ENCODE results near the gene RILPL1.
"Not testable (repeated sequence)": the region's sequence is repeated elsewhere in the genome, so short reads cannot be mapped to it uniquely, and the experiment has no call there.

The RILPL1 gene

DNA sequence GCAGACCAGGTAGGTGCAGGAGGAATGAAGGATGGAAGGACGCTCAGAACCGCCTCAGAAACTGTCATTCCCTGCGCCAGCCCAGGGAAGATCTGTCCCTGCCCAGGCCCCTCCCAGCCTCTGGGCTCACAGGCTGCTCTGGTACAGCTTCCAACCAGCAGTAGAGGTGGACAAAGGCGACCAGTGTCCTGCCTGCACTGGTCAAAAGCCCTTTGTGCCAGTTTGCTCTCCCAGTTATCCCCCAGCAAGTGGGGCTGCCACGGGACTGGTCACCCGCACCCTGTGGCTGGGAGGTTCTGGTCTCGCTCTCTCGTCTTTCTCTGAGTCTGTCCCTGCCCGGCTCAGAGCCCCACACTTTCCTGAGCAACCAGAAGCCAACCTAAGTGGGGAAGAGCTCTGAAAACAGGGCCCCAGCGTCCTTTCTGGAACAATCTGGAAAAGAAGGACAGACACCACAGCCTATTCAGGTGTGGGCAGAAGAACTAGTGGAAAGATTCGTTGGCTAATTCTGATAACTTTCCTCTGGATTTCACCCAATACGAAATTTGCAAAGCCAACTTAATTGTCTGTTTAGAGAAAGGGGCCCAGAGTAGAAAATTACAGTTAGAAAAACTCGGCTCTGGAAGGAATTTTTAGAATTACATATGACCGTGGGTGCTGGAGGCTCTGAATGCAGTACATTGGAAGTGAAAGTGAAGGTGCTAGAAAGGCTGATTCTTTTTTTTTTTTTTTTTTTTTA lies 53.9 kb downstream of the RILPL1 start:
- Mint-ChIP-seq H3K36me3 (ENCODE audit: low read depth) (peaks cover 62% of the 10 kb centered on the region), H3K27ac (no peak overlapping the region), H3K27me3 (peaks cover 13% of the 10 kb centered on the region), H3K4me1 (ENCODE audit: low read depth) (peaks cover 26% of the 10 kb centered on the region), H3K4me3 (no peak overlapping the region), H3K9me3 (no peaks in the 10 kb centered on the region)
- intact Hi-C loops (cut with micrococcal nuclease), result no loop called here

DNA sequence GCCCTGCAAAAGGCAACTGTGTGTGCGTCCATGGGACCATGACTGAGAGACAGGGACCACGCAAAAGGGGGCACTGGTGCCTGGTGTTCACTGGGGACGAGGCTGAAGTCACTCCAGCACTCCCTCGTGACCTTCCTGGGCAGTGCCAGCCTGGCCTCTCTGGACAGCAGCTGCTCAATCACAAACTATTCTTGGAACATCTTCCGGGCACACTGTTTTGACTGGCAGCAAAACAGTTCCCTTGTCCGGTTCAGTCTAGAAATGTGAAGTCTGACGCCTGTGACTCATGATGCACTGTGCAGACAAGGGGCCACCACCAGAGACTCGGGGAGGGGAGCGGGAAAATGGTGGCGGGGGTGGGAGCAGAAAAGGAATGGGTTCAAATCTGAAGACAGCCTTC lies 54.8 kb downstream of the RILPL1 start:
- H3K27ac Mint-ChIP-seq, result no peak overlapping the region
- intact Hi-C loops (cut with micrococcal nuclease), result no loop called here
- peaks cover 4% of the 10 kb centered on the region for H3K27me3 Mint-ChIP-seq
- no peaks in the 10 kb centered on the region for H3K9me3 Mint-ChIP-seq
- H3K4me3 Mint-ChIP-seq, result no peak overlapping the region
- H3K4me1 Mint-ChIP-seq (ENCODE audit: low read depth), result peaks cover 18% of the 10 kb centered on the region
- H3K36me3 Mint-ChIP-seq (ENCODE audit: low read depth), result peaks cover 60% of the 10 kb centered on the region

DNA sequence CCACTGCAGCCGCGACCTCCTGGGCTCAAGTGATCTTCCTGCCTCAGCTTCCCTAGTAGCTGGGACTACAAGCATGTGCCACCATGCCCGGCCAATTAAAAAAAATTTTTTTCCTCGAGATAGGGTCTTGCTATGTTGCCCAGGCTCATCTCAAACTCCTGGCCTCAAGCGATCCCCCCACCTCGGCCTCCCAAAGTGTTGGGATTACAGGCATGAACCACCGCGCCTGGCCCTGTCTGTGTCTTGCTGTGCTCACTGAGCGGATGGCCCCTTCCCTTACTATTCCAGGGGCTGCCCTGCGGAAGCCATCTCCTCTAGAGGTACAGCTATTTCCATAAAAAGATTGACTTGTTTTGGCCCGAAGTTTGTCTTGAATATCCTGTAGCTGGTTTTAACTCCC lies 55.5 kb downstream of the RILPL1 start:
- intact Hi-C loops (cut with micrococcal nuclease), result no loop called here
- H3K4me3 Mint-ChIP-seq, result no peak overlapping the region
- peaks cover 2% of the 10 kb centered on the region for H3K27me3 Mint-ChIP-seq
- peaks cover 58% of the 10 kb centered on the region for H3K36me3 Mint-ChIP-seq (ENCODE audit: low read depth)
- H3K4me1 Mint-ChIP-seq (ENCODE audit: low read depth), result peaks cover 11% of the 10 kb centered on the region
- H3K27ac Mint-ChIP-seq, result no peak overlapping the region
- H3K9me3 Mint-ChIP-seq, result no peaks in the 10 kb centered on the region

DNA sequence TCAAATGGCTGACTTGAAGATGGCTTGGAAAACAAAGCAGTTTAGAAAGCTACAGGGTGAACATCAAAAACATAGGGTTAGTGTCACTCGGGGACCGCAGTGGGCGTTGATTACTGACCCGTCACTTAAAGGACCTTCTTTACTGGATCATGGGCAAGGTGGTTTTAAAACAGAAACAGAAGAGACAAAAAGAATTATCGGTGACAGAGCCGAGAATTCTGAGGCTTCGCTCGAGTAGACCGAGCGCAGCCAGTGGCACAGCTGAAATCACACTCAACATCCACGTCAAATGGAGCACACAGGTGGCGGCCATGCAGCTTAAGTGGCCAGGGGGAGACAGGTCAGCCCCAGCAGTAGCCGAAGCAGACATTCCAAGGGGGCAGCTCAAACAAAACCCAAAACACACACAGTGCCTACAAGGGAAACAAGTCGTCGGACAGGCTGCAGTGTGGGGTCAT lies 58.2 kb downstream of the RILPL1 start:
- Mint-ChIP-seq H3K27ac (no peak overlapping the region), H3K4me3 (no peak overlapping the region), H3K4me1 (ENCODE audit: low read depth) (no peaks in the 10 kb centered on the region), H3K27me3 (no peaks in the 10 kb centered on the region), H3K9me3 (no peaks in the 10 kb centered on the region), H3K36me3 (ENCODE audit: low read depth) (peaks cover 85% of the 10 kb centered on the region)
- intact Hi-C loops (cut with micrococcal nuclease), result no loop called here

DNA sequence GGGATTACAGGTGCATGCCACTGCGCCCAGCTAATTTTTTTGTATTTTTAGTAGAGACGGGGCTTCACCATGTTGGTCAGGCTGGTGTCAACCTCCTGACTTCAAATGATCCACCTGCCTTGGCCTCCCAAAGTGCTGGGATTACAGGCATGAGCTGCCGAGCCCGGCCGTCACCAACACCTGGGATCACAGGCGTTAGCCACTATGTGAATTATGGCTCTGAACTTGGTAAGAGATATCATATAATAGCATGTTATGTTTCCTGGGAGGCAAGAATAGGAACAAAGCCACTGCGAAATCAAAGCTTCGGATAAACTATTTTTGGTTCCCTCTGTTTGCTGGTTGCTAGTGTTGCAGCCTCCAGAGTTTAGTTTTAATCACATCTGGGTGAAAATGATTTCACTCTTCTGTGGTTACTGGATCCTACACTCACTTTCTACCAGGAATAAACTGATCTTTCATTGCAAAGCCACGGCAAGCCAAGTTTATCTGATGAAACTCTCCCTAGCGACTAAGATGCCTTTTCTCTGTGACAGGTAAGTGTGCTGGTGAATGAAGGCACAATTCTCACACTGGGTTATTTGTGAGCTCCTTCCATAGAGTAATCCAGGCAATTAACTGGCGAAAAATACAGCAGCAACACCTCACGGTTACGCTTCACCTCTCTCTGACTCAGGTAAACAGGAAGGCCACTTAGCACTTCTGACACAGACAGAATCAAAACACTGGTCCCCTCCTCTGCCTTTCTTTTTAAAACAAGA lies 58.9 kb downstream of the RILPL1 start:
- Mint-ChIP-seq H3K36me3 (ENCODE audit: low read depth) (peaks cover 88% of the 10 kb centered on the region), H3K27ac (no peak overlapping the region), H3K9me3 (no peaks in the 10 kb centered on the region), H3K27me3 (no peaks in the 10 kb centered on the region), H3K4me1 (ENCODE audit: low read depth) (no peaks in the 10 kb centered on the region), H3K4me3 (no peak overlapping the region)
- intact Hi-C loops (cut with micrococcal nuclease), result no loop called here

DNA sequence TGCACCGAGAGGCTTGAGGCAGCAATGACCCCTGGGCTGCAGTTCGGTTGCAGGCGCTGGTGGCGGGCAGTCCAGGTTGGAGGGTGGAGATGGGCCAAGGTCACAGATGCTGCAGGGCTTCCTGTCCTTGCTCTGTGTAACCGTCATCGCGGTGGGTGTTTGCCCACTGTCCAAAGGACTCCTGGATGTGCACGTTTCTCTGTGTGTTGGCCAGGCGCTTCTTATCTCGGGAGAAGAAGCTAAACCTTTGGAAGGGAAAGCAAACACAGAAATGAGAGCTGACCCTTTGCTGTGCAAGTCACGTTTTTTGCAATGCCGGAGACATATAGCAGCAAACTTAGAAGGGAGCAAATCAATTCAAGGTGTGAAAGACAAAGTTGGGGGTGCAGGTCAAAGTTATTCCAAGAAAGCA lies 61.1 kb downstream of the RILPL1 start:
- H3K27me3 Mint-ChIP-seq, result no peaks in the 10 kb centered on the region
- H3K36me3 Mint-ChIP-seq (ENCODE audit: low read depth), result peaks cover 74% of the 10 kb centered on the region
- H3K4me3 Mint-ChIP-seq, result no peak overlapping the region
- no peak overlapping the region for H3K27ac Mint-ChIP-seq
- H3K9me3 Mint-ChIP-seq, result no peaks in the 10 kb centered on the region
- no peaks in the 10 kb centered on the region for H3K4me1 Mint-ChIP-seq (ENCODE audit: low read depth)
- intact Hi-C loops (cut with micrococcal nuclease), result no loop called here

DNA sequence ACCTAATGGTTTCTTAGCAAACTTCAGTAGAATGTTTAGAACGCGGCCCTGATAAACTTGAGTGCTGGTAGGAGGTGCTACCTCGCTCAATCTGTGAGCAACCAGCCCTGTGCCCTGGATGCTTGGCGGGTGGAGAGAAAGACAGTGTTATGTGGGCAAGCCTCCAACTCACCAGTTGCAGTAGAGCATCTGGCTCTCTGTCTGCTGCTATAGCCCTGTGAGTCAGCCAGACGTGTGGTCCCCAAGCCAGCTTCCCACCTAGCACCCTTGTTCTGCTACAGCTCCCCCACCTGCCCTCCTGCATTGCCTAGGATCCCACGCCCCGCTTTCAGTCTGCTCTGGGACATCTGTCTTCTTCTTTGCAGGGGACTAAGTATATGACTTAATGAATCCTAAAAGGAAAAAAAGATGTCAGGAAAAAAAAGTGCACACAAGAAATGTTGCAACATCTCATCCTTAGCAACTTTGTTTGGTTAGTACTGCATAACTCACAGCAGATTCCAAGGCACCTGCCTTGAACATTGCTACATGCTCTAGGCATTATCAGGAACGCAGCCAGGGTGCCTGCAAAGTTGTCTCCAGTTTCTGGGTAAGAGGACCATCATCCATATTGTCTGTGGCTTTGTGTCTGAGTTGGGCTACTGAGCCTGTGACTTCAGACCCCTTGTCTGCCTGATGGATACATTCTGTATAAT lies 62.0 kb downstream of the RILPL1 start:
- Mint-ChIP-seq H3K27ac (no peak overlapping the region), H3K4me3 (no peak overlapping the region), H3K9me3 (no peaks in the 10 kb centered on the region), H3K36me3 (ENCODE audit: low read depth) (peaks cover 74% of the 10 kb centered on the region), H3K4me1 (ENCODE audit: low read depth) (no peaks in the 10 kb centered on the region), H3K27me3 (no peaks in the 10 kb centered on the region)
- intact Hi-C loops (cut with micrococcal nuclease), result no loop called here

DNA sequence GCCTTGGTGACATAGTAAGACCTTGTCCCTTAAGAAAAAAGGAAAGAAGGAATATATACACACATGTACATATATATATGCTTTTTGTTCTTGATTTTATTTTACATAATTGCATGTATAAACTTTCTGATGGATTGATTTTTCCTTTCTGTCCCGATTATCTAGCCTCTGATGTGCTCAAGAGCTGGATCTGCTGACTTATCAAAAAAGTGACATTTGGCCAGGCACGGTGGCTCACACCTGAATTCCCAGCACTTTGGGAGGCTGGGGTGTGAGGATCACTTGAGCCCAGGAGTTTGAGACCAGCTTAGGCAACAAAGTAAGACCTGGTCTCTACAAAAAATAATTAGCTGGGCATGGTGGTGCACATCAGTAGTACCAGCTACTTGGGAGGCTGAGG lies 63.5 kb downstream of the RILPL1 start:
- H3K27me3 Mint-ChIP-seq, result no peaks in the 10 kb centered on the region
- H3K4me1 Mint-ChIP-seq (ENCODE audit: low read depth), result peaks cover 6% of the 10 kb centered on the region
- H3K4me3 Mint-ChIP-seq, result no peak overlapping the region
- H3K36me3 Mint-ChIP-seq (ENCODE audit: low read depth), result peaks cover 76% of the 10 kb centered on the region
- H3K27ac Mint-ChIP-seq, result no peak overlapping the region
- intact Hi-C loops (cut with micrococcal nuclease), result no loop called here
- H3K9me3 Mint-ChIP-seq, result no peaks in the 10 kb centered on the region

DNA sequence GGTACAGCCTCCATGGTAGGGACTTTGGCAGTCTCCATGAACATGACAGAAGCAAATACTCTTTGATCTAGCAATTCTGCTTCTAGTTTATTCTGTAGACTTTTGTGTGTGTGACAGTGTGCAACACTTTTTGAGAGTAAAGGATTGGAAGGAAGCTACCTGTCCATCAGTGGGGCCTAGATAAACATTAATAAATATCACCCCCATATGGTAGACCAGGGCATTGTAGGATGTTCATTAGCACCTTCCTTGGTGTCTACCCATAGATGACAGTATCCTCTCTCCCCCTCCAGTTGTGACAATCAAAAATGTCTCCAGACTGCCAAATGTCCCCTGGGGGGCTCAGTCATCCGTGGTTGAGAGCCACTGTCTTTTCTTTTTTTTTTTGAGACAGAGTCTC lies 64.7 kb downstream of the RILPL1 start:
- no peaks in the 10 kb centered on the region for H3K9me3 Mint-ChIP-seq
- no peak overlapping the region for H3K27ac Mint-ChIP-seq
- H3K27me3 Mint-ChIP-seq, result no peaks in the 10 kb centered on the region
- H3K36me3 Mint-ChIP-seq (ENCODE audit: low read depth), result peaks cover 78% of the 10 kb centered on the region
- H3K4me1 Mint-ChIP-seq (ENCODE audit: low read depth), result peaks cover 6% of the 10 kb centered on the region
- no peak overlapping the region for H3K4me3 Mint-ChIP-seq
- intact Hi-C loops (cut with micrococcal nuclease), result no loop called here

DNA sequence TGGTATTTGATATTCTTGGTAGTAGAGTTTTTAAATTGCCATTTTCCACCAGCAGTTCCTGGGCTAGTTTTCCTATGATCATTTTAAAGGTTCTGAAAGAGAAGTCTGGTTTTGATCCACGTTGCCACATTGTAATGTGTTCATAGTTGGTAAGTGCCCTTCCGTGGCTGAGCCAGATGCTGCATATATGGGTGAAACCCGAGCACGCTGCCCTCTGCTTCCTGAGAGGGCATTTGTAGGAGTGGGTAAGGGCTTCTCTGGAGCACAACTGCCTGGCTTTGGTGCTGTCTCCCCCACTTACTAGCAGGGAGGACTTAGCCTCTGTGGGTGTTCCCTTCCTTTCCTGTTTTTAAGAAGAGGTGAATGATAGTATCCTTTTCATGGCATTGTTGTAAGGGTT lies 68.4 kb downstream of the RILPL1 start:
- Mint-ChIP-seq H3K36me3 (ENCODE audit: low read depth) (peaks cover 75% of the 10 kb centered on the region), H3K4me1 (ENCODE audit: low read depth) (peaks cover 13% of the 10 kb centered on the region), H3K9me3 (no peaks in the 10 kb centered on the region), H3K27me3 (no peaks in the 10 kb centered on the region), H3K4me3 (no peak overlapping the region), H3K27ac (no peak overlapping the region)
- intact Hi-C loops (cut with micrococcal nuclease), result no loop called here

DNA sequence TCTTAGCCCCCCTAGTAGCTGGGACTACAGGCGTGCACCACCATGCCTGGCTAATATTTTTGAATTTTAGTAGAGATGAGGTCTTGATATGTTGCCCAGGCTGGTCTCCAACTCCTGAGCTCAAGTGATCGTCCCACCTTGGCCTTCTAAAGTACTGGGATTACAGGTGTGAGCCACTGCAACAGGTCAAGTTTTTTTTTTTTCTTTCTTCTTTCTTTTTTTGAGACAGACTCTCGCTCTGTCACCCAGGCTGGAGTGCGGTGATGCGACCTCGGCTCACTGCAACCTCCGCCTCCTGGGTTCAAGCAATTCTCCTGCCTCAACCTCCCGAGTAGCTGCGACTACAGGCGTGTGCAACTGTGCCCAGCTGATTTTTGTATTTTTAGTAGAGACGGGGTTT lies 70.3 kb downstream of the RILPL1 start:
- H3K27ac Mint-ChIP-seq, H3K9me3 Mint-ChIP-seq, H3K4me3 Mint-ChIP-seq, H3K27me3 Mint-ChIP-seq: not testable (repeated sequence)
- peaks cover 84% of the 10 kb centered on the region for H3K36me3 Mint-ChIP-seq (ENCODE audit: low read depth)
- intact Hi-C loops (cut with micrococcal nuclease), result loop anchor here (5.0 kb wide), 1 partner anchor 36 kb away; no protein-coding TSS in a partner anchor
- H3K4me1 Mint-ChIP-seq (ENCODE audit: low read depth), result peaks cover 22% of the 10 kb centered on the region

DNA sequence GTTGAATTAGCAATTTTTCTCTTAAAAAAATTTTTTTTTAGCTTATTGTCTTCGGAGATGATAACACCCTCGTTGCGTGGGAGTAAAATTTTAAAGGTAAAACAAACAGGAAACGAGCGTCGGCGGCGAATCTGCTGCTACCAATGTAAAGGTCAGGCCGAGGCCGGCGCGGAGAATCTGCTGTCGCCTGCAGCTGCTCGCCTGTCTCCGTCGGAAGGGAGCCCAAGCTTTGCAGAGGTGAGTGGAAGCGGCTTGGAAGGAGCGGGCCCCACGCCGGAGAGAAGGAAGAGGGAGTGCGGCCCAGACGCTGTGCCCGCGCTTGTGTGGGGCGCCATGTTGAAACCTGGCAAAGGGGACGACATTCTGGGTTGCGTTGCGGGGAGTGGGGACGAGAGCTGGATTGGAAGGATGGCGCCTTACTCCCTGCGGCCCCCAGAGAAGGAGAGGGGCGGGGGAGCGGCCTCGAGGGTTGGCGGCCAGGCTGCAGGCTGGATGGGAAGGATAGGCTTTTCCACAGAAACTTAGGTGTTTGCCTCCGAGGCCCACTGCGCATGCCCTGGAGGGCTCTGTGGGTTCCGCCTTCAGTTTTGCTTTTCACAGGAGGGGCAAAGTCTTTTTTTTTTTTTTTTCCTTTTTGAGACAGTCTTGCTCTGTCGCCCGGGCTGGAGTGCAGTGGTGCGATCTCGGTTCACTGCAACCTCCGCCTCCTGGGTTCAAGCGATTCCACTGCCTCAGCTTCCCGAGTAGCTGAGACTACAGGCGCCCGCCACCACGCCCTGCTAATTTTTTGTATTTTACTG lies 75.3 kb downstream of the RILPL1 start, which contains the start of gene SNRNP35:
Gene SNRNP35, plus strand, starts transcription at position 160 of the 800 bp plus-strand sequence. CDS start 7,402 bp downstream, outside the sequence.
- H3K27me3 Mint-ChIP-seq, result no peaks in the 10 kb centered on the region
- peaks cover 39% of the 10 kb centered on the region for H3K36me3 Mint-ChIP-seq (ENCODE audit: low read depth)
- H3K9me3 Mint-ChIP-seq, result no peaks in the 10 kb centered on the region
- H3K4me3 Mint-ChIP-seq, result peak within 1 kb of the TSS; percentile 96
- intact Hi-C loops (cut with micrococcal nuclease), result no loop called here
- peaks cover 17% of the 10 kb centered on the region for H3K4me1 Mint-ChIP-seq (ENCODE audit: low read depth)
- H3K27ac Mint-ChIP-seq, result peak within 1 kb of the TSS; percentile 100

DNA sequence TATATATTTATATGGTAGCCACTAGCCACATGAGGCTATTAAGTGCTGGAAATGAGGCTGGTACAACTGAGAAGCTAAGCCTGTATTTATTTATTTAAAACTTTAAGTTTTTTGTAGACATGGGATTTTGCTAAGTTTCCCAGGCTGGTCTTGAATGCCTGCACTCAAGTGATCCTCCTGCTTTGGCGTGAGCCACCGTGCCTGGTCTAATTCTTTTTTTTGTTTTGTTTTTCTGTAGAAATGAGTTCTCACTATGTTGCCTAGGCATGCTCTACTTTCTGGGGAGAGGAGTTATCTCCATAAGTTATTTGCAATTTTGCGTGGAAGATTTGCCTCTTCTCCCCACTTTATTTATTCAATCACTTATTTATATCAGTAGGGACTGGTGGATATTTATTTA lies 80.4 kb downstream of the RILPL1 start:
- H3K4me3 Mint-ChIP-seq, result no peak overlapping the region
- no peaks in the 10 kb centered on the region for H3K9me3 Mint-ChIP-seq
- H3K4me1 Mint-ChIP-seq (ENCODE audit: low read depth), result peaks cover 15% of the 10 kb centered on the region
- H3K36me3 Mint-ChIP-seq (ENCODE audit: low read depth), result peaks cover 10% of the 10 kb centered on the region
- no peaks in the 10 kb centered on the region for H3K27me3 Mint-ChIP-seq
- intact Hi-C loops (cut with micrococcal nuclease), result no loop called here
- no peak overlapping the region for H3K27ac Mint-ChIP-seq

DNA sequence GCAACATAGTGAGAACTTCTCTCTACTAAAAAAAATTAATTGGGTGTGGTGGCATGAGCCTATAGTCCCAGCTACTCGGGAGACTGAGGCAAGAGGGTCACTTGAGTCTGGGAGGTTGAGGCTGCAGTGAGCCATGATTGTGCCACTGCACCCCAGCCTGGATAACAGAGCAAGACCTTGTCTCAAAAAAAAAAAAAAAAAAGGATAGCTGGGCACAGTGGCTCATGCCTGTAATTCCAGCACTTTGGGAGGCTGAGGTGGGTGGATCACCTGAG lies 81.3 kb downstream of the RILPL1 start:
- intact Hi-C loops (cut with micrococcal nuclease); H3K36me3 Mint-ChIP-seq (ENCODE audit: low read depth); H3K4me3 Mint-ChIP-seq; H3K27me3 Mint-ChIP-seq; H3K27ac Mint-ChIP-seq; H3K9me3 Mint-ChIP-seq: not testable (repeated sequence)
- peaks cover 19% of the 10 kb centered on the region for H3K4me1 Mint-ChIP-seq (ENCODE audit: low read depth)

Data from dendritic cell treated with granulocyte-macrophage colony-stimulating factor and Interleukin-4, amounts not matched to agents 40 ng/mL and 50 ng/mL, for 4 days (primary cell).